OCI-LY1 (cell line): ENCODE results near the gene NTRK3.

Experiments used
- CTCF ChIP-seq: fragments of 200-600 bp; sonication (generic), shearing (Covaris generic); IDR thresholded peaks from 2 replicates; pipeline ENCODE4 v1.5.1; 2017; ENCODE audit warnings: mild to moderate bottlenecking, antibody characterized with exemption, low read length, moderate library complexity, mixed read lengths
- EZH2 ChIP-seq: fragments of 200-600 bp; sonication (generic), shearing (Covaris generic); IDR thresholded peaks from 2 replicates; pipeline ENCODE4 v1.8.0; 2017; ENCODE audit warnings: borderline replicate concordance, mixed run types, mild to moderate bottlenecking, antibody characterized with exemption, low read length, moderate library complexity, mixed read lengths

DNA sequence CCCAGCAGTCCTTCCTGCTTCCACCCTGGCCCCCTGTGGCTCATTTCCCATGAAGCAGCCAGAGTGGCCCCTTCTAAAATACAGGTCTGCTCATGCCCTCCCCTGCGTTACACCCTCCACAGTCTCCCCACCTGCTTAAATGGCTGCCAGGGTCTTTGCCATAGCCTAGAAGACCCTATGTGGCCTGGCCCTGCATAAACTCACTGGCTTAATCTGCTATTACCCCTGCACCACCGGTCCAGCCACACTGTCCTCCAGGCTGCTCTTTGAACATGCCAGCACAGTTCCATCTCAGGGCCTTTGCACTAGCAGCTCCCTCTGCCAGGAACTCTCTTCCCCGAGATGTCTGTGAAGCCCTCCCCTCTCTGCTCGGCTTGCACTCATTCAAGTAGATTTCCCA lies 166.8 kb downstream of the NTRK3 start:
- no peak for TF ChIP-seq CTCF
- TF ChIP-seq EZH2 = no peak
